Stromal cell of bone marrow (primary cell): ENCODE measurements around the gene ZDHHC22.

ENCODE experiments used
- DNase-seq: peaks from one replicate; pipeline ENCODE4 v3.0.0-alpha.2; 2012; ENCODE audit warnings: low read depth

The ZDHHC22 gene

DNA sequence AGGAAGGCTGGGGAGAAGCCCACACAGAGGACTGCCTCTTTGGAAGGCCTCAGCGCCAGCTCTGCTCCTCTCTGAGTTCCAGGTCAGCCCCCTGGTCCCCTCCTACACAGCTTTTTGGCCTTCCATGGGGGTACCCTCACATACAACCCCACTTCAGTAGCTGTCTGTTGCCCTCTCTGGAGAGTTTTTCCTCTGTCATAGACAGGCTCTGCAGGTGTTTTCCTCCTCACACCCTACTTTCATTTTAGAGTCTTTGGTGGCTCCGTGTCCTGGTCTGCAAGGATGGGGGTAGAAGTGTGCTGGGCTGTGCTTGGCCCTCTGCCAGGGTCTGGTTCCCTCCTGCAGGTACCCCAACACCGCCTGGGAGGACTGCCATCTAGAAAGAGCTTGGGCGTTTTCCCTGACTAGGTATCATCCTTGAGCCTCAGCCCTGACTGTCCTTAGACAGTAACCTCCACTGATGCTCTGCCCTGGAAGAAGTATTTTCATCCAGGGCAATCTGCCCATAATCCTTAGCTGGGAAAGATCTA lies 15.1 kb downstream of the ZDHHC22 start:
- no peak for DNase-seq

GRCh38 chr14:77125823-77126325 lies 15.7 kb downstream of the ZDHHC22 start:
- no peak for DNase-seq

DNA sequence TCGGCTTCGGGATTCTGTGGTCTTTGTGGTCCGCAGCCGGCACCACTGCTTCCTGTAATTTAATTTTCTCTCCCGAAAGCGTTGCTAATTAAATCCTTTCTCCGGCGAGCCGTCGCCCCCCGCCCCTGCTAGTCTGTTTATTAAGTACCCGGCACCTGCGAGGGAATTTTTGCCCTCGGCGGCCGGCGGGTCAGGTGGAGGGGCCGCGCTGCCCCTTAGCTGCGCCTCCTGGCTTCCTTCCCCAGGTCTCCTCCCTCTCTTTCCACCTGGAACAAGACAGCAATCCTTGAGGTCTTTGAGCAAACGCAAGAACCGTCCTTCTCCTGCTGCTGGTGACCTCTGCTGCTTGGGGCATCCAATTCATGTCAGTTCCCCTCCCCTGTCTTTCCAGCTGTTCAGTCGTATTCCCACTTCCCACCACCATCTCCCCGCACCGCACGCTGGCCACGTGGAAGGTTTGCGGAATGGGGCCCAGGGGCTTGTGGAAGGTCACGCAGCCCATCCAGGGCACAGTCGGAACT lies 16.2 kb downstream of the ZDHHC22 start:
- DNase-seq = no peak

DNA sequence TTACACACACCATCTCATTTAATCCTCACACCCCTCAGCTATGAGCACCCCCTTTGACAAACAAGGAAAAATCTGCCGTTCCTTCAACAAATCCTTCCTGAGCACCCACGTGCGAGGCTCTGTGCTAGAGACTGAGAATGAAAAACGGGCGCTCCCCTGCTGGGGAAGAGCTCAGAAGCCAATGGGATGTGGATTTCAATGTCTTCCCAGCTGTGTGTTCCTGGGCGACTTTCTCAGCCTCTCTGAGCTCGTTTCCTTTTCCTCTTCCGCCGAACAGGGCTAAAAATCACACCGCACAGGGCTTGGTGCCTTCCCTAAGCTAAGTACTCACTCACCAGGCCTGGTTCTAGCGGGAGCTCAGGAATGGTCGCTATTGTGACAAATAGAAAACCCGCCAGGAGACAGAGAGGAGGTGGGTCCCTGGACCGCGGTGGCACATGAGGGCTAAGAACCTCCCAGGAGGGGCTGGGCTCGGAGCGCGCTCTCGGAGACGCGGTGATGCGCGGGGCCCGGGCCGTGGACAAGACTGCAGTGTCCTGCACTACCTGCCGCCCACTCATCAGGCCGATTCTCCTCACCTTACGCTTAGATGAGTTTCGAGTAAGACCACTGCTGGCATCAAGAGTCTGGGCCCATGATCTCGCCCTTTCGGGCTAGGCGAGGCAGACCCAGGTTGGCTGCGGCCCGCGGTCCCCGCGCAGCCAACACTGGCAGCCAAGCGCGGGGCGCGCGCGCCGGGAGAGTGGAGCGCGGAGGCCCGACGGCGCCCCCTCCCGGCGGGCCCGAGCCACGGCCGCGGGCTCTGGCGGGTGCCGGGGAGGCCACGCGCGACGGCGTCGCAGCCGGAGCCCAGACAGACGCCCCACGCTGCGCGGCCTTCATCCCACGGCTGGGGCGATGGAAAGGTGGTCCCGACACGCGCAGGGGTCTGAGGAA lies 17.0 kb downstream of the ZDHHC22 start:
- DNase-seq = peak; percentile 8

- no peak for DNase-seq
These were observed 17.9 kb downstream of the ZDHHC22 start for GRCh38 chr14:77123381-77124325.

- DNase-seq = no peak
These were observed 19.0 kb downstream of the ZDHHC22 start for GRCh38 chr14:77122526-77123125.

DNA sequence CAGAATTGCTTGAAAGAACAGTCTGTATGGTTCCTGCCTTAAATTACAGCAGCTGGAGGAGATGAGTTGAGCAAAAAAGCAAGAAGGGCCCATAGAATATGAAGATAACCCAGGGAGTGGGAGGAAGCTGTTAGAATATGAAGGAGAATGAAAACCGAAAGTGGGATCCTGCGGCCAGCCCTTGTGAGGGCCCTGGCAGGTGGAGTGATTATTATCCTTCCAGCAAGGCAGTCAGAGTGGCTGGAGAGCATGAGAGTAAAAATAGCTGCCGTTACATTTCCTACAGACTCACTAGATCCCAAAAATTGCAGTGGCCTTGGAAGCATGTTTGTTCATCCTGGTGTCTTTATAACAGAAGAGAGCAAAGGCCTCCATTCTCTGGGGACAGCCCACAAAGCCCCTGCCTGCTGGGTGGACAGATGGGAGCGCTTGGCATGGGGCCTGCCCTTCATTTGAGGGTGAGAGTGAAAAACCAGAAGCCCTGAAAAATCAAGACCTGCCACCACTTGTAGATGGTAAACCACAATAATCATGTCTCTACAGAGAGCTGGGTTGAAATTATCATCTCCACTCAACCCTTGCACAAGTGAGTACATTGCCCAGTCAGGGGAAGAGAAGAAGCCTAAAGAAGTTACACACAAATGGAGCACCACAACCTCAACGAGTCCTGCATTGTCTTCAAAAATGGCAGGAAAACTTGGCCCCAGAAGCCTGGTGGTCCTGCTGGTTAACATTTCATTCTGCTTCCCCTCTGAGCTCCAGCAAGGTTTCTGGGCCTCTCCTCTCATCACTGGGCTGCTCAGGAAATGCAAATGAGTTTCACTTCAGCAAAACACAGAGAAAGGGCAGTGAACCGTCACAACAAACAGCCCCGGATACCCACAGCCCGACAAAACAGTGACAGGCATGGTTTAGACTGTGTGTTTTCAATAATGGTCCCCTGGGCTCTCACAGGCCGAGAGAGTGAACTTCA lies 20.5 kb downstream of the ZDHHC22 start:
- DNase-seq = no peak

- no peak for DNase-seq
These were observed 21.7 kb downstream of the ZDHHC22 start for GRCh38 chr14:77119851-77120250.

DNA sequence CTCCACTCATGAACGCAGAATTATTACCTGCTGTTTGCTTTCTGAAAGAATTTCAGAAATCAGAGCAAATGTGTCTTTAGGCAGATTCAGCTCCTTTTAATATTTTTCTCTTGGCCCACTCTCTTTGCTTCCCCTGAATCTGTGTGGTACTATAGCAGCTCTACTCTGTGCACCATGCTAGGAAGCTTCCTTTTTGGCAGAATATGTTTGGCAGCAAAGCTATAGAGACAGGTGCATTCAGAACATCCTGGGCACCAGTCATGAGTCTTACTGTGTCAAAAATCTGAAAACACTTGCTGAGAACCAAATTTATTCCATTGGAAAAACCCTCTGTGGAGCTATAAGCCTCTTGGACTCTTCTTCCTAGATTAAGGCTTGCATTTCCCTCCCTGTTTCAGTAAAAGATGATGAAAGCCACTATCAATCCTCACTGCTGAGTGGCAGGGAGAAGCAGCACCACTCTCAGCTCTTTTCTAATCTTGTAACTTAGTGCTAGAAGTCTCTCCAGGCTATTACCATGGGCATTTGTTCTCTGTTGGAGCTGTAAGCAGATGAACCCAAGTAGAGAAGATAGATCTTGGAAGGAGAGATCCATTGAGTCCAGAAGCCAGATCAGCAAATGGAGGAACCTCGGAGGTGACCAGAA lies 25.3 kb downstream of the ZDHHC22 start:
- DNase-seq = no peak

DNA sequence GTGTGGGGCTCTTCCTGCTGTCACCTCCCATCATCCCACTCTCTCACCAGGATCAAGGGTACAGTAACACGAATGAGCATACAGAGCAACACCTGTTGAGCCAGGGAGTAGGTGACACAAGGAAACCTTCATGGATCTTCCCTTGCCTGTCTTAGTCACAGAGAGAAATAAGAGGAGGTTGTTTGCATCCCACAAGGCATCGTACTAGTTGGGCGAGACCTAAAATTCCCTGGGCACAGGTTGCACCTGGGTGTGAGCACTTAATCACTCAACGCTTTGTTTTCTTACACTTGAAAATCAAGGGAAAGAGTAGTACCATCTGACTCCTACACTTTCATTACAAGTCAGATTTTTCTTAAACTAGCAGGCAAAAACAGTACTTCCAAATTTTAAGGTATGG lies 27.0 kb downstream of the ZDHHC22 start:
- DNase-seq = no peak

DNA sequence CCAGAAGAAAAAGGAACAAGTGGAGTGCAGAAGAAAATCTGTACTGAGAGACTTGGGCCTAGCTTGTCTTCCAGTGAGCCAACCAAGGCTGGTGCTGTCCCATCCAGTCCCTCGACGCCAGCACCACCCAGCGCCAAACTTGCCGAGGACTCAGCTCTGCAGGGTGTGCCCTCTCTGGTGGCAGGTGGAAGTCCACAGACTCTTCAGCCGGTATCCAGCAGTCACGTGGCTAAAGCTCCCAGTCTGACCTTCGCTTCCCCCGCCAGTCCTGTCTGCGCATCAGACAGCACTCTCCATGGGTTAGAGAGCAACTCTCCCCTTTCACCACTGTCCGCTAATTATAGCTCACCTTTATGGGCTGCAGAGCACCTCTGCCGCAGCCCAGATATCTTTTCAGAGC lies 27.9 kb downstream of the ZDHHC22 start:
- no peak for DNase-seq

DNA sequence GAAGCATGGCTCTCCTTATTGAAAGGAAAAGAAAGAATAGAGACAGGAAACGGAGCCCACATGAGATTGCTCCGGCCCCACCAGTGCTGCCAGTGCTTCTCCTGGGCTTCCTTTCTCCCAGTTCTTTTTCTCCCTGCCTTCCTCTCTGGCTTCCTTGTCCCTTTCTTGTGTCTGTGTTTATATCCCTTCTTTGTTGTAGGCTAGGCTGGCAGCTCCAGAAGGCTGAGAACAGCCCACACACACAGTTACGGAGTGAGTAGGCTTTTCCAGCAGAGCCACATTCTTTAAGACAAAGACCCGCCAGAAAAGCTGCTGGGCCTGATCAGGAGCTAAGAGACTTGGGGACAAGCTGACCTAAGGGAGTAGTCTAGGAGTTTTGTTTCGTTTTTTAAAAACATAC lies 30.6 kb downstream of the ZDHHC22 start:
- DNase-seq = no peak

- DNase-seq = no peak
These were observed 31.3 kb downstream of the ZDHHC22 start for GRCh38 chr14:77110286-77110685.

DNA sequence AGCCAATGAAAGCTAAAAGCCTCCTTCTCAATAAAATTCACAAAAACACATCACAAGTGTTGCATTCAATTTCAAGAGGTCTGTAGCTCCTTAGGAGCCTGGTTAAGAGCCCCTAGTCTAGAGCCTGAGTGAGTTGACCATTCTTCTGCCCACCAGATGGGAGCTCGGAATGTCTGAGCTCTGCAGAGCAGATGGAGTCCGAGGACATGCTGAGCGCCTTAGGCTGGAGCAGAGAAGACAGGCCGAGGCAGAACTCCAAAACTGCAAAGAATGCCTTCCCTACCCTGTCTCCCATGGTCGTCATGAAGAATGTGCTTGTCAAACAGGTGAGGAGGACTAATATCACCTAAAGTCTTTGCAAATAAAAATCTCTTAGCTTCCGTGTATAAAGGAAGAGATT lies 31.9 kb downstream of the ZDHHC22 start:
- no peak for DNase-seq

DNA sequence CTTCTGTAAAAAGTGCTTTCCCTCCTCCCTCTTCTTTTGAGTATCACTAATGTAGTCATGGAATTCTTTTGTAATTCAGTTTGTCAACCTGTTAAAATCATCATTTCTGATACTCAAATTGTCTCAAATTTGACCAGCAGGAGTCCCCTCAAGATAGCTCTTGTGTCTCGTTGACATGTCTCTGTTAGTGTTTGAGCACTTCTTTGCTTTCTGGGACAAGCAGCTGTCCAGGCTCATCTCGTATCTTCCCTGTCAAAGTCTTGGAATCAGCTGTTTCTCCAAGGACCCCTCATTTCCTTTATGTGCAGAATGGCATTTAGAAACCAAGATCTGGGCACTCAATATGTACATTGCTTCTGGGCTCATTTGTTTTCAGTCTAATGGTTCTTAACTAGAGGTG lies 32.8 kb downstream of the ZDHHC22 start:
- no peak for DNase-seq

- no peak for DNase-seq
These were observed 34.4 kb downstream of the ZDHHC22 start for GRCh38 chr14:77107228-77107627.

DNA sequence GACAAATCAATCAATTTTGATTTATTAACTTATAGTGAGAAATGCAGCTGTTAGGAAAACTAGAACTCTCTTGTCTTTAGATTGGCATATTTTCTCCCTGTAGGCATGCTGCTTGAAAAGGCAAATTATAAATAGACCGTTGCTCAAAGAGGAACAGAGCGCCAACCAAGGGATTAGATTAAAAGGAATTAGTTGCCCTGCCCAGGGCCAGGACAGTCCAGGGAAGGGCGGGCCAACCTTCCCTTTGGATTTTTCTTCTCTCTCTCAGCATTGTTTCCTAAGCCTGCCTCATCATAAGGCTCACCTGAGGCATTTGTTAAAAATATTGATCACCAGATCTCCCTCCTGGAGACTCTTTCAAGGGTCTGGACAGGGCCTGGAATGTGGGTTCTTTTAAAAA lies 34.9 kb downstream of the ZDHHC22 start:
- DNase-seq = no peak

GRCh38 chr14:77105145-77105939 lies 36.2 kb downstream of the ZDHHC22 start:
- no peak for DNase-seq

- no peak for DNase-seq
These were observed 37.2 kb downstream of the ZDHHC22 start for GRCh38 chr14:77104393-77104792.
